Upper lobe of right lung (tissue), 1 donor: ENCODE data around the gene RAB3D. TPM values are rescaled to one million over a fixed set of nuclear protein-coding genes. Genes with fewer than 3 reads are reported as not detected.
"Not testable (repeated sequence)": the region's sequence is repeated elsewhere in the genome, so short reads cannot be mapped to it uniquely, and the experiment has no call there.

ENCODE experiments used
- ATAC-seq: fragments of 200-7000 bp; cut with Tn5 transposase; one replicate; pipeline ENCODE4 v1.9.1; 2020; ENCODE audit warnings: mild to moderate bottlenecking, moderate library complexity
- DNase-seq: peaks from one replicate; pipeline ENCODE4 v3.0.0-alpha.2; 2020
- H3K27ac ChIP-seq: fragments of 200-600 bp; one replicate; pipeline ENCODE4 v1.8.0; 2022
- H3K27me3 ChIP-seq: fragments of 200-600 bp; one replicate; pipeline ENCODE4 v1.8.0; 2022; ENCODE audit warnings: mild to moderate bottlenecking
- H3K36me3 ChIP-seq: fragments of 200-600 bp; one replicate; pipeline ENCODE4 v1.8.0; 2022
- H3K4me1 ChIP-seq: fragments of 200-600 bp; one replicate; pipeline ENCODE4 v1.8.0; 2022
- H3K4me3 ChIP-seq: fragments of 200-600 bp; one replicate; pipeline ENCODE4 v1.8.0; 2022; ENCODE audit warnings: mild to moderate bottlenecking
- H3K9me3 ChIP-seq: fragments of 200-600 bp; one replicate; pipeline ENCODE4 v1.8.0; 2022
- intact Hi-C: fragments of 100-400 bp; cut with DNase I; formaldehyde crosslinking; loops from one replicate; pipeline ENCODE4 v1.11.0; 2022
- total RNA-seq: library from RNA; stranded (reverse); fragmentation: NEBNext Ultra II Directional; extraction: Animal tissue kit (Norgen Biotek cat#: 25700); gene quantifications from one replicate; pipeline ENCODE4 v1.2.1, GENCODE V29; 2021
- TF ChIP-seq, protein P1 (sequence below): fragments of 200-600 bp; IDR thresholded peaks from one replicate; pipeline ENCODE4 v1.8.0; 2022; ENCODE audit warnings: antibody characterized with exemption
- donor health status: DM: no; HTN: yes; CAD: no; lungs with severe emphysema.

The RAB3D gene
- total RNA-seq, 1 donor from 2014 or later, result 52.7 TPM

DNA sequence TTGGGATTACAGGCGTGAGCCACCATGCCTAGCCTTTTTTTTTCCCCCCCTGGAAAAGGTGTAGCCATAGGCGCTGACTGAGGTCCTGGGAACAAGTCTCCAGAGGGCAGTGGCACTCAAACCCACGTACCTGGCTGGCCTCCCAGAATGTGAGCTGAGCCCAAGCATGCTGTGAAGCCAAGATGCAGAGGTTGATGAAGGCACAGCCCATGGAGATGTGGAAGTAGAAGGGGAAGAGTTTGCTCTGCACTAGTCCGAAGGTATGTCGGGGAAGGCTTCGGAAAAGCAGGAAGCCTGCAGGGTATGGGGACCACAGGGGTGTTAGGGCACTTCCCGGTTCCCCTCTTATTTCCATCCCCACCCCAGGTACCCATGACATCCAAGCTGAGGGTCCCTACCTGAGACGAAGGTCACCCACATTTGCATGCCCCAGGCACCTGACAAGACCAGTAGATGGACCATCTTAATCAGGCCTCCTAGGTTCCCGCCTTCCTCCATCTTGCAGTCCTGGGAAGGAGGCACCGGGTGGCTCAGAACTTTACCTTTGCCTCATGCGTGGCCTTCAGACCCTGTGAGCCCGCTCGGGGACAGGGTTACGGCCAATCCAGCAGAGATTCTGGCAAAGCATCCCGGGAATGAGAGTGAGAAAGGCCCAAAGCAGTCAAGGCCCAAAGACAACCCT lies 5.8 kb upstream of the RAB3D start:
- peak overlapping the region; percentile 82 for H3K27ac ChIP-seq
- TF ChIP-seq, protein P1, sequence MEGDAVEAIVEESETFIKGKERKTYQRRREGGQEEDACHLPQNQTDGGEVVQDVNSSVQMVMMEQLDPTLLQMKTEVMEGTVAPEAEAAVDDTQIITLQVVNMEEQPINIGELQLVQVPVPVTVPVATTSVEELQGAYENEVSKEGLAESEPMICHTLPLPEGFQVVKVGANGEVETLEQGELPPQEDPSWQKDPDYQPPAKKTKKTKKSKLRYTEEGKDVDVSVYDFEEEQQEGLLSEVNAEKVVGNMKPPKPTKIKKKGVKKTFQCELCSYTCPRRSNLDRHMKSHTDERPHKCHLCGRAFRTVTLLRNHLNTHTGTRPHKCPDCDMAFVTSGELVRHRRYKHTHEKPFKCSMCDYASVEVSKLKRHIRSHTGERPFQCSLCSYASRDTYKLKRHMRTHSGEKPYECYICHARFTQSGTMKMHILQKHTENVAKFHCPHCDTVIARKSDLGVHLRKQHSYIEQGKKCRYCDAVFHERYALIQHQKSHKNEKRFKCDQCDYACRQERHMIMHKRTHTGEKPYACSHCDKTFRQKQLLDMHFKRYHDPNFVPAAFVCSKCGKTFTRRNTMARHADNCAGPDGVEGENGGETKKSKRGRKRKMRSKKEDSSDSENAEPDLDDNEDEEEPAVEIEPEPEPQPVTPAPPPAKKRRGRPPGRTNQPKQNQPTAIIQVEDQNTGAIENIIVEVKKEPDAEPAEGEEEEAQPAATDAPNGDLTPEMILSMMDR, result no peak
- H3K9me3 ChIP-seq, result no peaks in the 10 kb centered on the region
- H3K36me3 ChIP-seq, result peaks cover 5% of the 10 kb centered on the region
- ATAC-seq (no peak), DNase-seq (no peak)
- intact Hi-C loops, result no loop called here
- peaks cover 18% of the 10 kb centered on the region for H3K4me1 ChIP-seq
- no peaks in the 10 kb centered on the region for H3K27me3 ChIP-seq
- H3K4me3 ChIP-seq, result peak overlapping the region; percentile 78

DNA sequence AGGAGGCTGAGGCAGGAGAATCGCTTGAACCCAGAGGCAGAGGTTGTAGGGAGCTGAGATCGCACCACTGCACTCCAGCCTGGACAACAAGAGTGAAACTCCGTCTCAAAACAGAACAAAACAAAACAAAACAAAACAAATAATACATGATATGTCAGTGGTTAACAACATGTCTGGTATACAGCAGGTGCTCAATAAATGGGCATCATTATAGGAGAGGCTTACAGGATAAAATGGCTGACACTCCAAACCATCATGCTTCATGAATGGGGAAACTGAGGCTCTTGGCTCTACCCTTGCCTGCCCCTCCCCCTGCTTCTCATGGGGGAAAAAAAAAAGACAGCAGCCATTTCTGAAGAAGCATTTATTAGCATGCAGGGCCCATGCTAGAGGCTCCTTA lies 3.0 kb upstream of the RAB3D start:
- TF ChIP-seq, protein P1, result no peak
- intact Hi-C loops, result no loop called here

GRCh38 chr19:11340099-11340467 lies 626 bp upstream of the RAB3D start:
- Histone ChIP-seq H3K4me3 (peak overlapping the region; percentile 78), H3K4me1 (peaks cover 30% of the 10 kb centered on the region), H3K36me3 (peaks cover 20% of the 10 kb centered on the region)
- H3K27ac ChIP-seq, H3K9me3 ChIP-seq, H3K27me3 ChIP-seq, intact Hi-C loops, ATAC-seq, DNase-seq: not testable (repeated sequence)

More for the DNA sequence above, 3.0 kb upstream of the RAB3D start:
- no peak overlapping the region for H3K27ac ChIP-seq
- no peaks in the 10 kb centered on the region for H3K27me3 ChIP-seq
- no peak overlapping the region for H3K4me3 ChIP-seq
- ATAC-seq, result no peak
- no peak for DNase-seq
- H3K4me1 ChIP-seq, result peaks cover 36% of the 10 kb centered on the region
- H3K9me3 ChIP-seq, result no peaks in the 10 kb centered on the region
- peaks cover 5% of the 10 kb centered on the region for H3K36me3 ChIP-seq

GRCh38 chr19:11338569-11339253 lies 746 bp downstream of the RAB3D start:
- peak overlapping the region; percentile 73 for H3K27ac ChIP-seq
- peak overlapping the region; percentile 78 for H3K4me3 ChIP-seq
- H3K9me3 ChIP-seq, result no peaks in the 10 kb centered on the region
- H3K36me3 ChIP-seq, result peaks cover 33% of the 10 kb centered on the region
- peaks cover 17% of the 10 kb centered on the region for H3K4me1 ChIP-seq
- ATAC-seq (peak; percentile 59), DNase-seq (peak; percentile 77)
- TF ChIP-seq, protein P1, result no peak
- H3K27me3 ChIP-seq, result no peaks in the 10 kb centered on the region
- intact Hi-C loops, result no loop called here

DNA sequence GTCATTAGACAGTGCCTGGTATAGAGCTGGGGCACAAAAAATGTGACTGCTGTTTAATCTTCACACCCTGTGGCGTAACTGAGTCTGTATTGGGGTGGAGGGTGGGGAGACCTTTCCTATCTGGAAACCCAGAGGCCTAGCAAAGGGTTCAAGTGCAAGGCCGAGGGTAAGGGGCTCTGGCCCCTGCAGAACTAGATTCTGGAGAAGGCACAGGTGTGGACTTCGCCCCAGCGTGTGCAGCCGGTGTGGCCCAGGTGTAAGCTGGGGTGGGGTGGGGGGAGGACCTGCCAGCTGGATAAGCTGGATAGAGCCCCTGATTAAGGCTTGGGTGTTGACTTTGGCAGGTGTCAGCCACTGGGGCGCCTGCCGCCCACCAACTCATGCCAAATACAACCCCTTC lies 1.3 kb downstream of the RAB3D start:
- no peaks in the 10 kb centered on the region for H3K27me3 ChIP-seq
- ATAC-seq (no peak), DNase-seq (no peak)
- peaks cover 17% of the 10 kb centered on the region for H3K4me1 ChIP-seq
- intact Hi-C loops, result no loop called here
- peaks cover 39% of the 10 kb centered on the region for H3K36me3 ChIP-seq
- H3K27ac ChIP-seq, result peak overlapping the region; percentile 73
- TF ChIP-seq, protein P1, result no peak
- no peaks in the 10 kb centered on the region for H3K9me3 ChIP-seq
- peak overlapping the region; percentile 78 for H3K4me3 ChIP-seq

- TF ChIP-seq, protein P1, result no peak
- H3K4me3 ChIP-seq, result no peak overlapping the region
- ATAC-seq (no peak), DNase-seq (no peak)
- H3K9me3 ChIP-seq, result no peaks in the 10 kb centered on the region
- no peak overlapping the region for H3K27ac ChIP-seq
- intact Hi-C loops, result no loop called here
- H3K4me1 ChIP-seq, result peaks cover 17% of the 10 kb centered on the region
- H3K36me3 ChIP-seq, result peaks cover 45% of the 10 kb centered on the region
- H3K27me3 ChIP-seq, result no peaks in the 10 kb centered on the region
Measured at GRCh38 chr19:11337080-11337479, 2.4 kb downstream of the RAB3D start.
